ENCODE results near the gene PROZ. TPM values are rescaled to one million over a fixed set of nuclear protein-coding genes. Genes with fewer than 3 reads are reported as not detected.

Gene PROZ
- total and polyA plus RNA-seq, 12 donors = 0.17 TPM; not detected in 11

GRCh38 chr13:113178070-113178895, 19.8 kb downstream of the PROZ start:
- Histone ChIP-seq H3K36me3 (replicated peaks in 1 of 2) (peaks cover 0 to 72% of the 10 kb centered on the region in 2 donors), H3K9me3 (replicated peaks in 1 of 3) (no peaks in the 10 kb centered on the region), H3K27me3 (no peaks in the 10 kb centered on the region), H3K27ac (no peak overlapping the region), H3K4me1 (replicated peaks in 1 of 2) (no peaks in the 10 kb centered on the region), H3K4me3 (no peak overlapping the region)
- no peak for DNase-seq
- 80 to 91% (median 89%) methylated on average over 21 to 25 of the region's 25 CpGs for whole genome bisulfite sequencing, 4 donors
- intact Hi-C loops (cut with DNase I) = no loop called here
- TF ChIP-seq, protein P1, sequence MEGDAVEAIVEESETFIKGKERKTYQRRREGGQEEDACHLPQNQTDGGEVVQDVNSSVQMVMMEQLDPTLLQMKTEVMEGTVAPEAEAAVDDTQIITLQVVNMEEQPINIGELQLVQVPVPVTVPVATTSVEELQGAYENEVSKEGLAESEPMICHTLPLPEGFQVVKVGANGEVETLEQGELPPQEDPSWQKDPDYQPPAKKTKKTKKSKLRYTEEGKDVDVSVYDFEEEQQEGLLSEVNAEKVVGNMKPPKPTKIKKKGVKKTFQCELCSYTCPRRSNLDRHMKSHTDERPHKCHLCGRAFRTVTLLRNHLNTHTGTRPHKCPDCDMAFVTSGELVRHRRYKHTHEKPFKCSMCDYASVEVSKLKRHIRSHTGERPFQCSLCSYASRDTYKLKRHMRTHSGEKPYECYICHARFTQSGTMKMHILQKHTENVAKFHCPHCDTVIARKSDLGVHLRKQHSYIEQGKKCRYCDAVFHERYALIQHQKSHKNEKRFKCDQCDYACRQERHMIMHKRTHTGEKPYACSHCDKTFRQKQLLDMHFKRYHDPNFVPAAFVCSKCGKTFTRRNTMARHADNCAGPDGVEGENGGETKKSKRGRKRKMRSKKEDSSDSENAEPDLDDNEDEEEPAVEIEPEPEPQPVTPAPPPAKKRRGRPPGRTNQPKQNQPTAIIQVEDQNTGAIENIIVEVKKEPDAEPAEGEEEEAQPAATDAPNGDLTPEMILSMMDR (IDR thresholded peaks at IDR 0.05) = no peak
- no peak for TF ChIP-seq POLR2A (IDR thresholded peaks at IDR 0.05)

GRCh38 chr13:113178896-113179167, 20.4 kb downstream of the PROZ start:
- Histone ChIP-seq H3K9me3 (replicated peaks in 1 of 3) (no peaks in the 10 kb centered on the region), H3K4me3 (no peak overlapping the region), H3K27ac (no peak overlapping the region), H3K36me3 (replicated peaks in 1 of 2) (peaks cover 0 to 77% of the 10 kb centered on the region in 2 donors), H3K27me3 (no peaks in the 10 kb centered on the region), H3K4me1 (replicated peaks in 1 of 2) (no peaks in the 10 kb centered on the region)
- TF ChIP-seq, protein P1 (IDR thresholded peaks at IDR 0.05) = no peak
- no peak for TF ChIP-seq POLR2A (IDR thresholded peaks at IDR 0.05)
- WGBS, 4 donors = 90 to 100% (median 92%) methylated on average over 3 of the region's 3 CpGs
- intact Hi-C loops (cut with DNase I) = no loop called here
- DNase-seq = no peak

GRCh38 chr13:113179374-113180230, 21.2 kb downstream of the PROZ start:
- H3K4me3 ChIP-seq = no peak overlapping the region
- no peak for DNase-seq
- peaks cover 0 to 79% of the 10 kb centered on the region in 2 donors for H3K36me3 ChIP-seq (replicated peaks in 1 of 2)
- intact Hi-C loops (cut with DNase I) = no loop called here
- TF ChIP-seq POLR2A (IDR thresholded peaks at IDR 0.05) = no peak
- TF ChIP-seq, protein P1 (IDR thresholded peaks at IDR 0.05) = no peak
- 90 to 94% (median 92%) methylated on average over 25 to 28 of the region's 28 CpGs for WGBS, 4 donors
- no peaks in the 10 kb centered on the region for H3K4me1 ChIP-seq (replicated peaks in 1 of 2)
- H3K27ac ChIP-seq = no peak overlapping the region
- H3K9me3 ChIP-seq (replicated peaks in 1 of 3) = no peaks in the 10 kb centered on the region
- H3K27me3 ChIP-seq = no peaks in the 10 kb centered on the region

DNA sequence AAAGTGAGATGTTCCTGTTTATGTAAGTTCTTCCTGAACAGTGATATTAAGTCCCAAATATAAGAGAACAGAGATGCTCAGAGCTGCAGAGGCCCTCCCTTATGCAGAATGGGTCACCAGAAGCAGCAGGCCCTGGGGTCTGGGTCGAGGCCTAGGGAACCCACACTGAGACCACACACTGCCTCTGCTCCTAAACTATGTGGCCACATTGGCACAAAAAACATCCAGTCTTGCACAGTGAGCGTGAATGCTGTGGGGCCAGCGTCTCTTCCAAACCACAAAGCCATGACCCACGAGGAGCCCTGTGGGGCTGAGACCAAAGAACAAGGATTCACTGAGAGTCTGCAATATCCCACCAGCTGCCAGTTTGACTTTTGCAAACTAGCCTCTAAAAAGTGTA, 23.6 kb downstream of the PROZ start:
- Histone ChIP-seq H3K27me3 (no peaks in the 10 kb centered on the region), H3K36me3 (replicated peaks in 1 of 2) (peaks cover 0 to 61% of the 10 kb centered on the region in 2 donors), H3K4me3 (no peak overlapping the region), H3K27ac (no peak overlapping the region), H3K4me1 (replicated peaks in 1 of 2) (peaks cover 5 to 6% of the 10 kb centered on the region in 2 donors), H3K9me3 (replicated peaks in 1 of 3) (no peaks in the 10 kb centered on the region)
- no peak for DNase-seq
- WGBS, 4 donors = 91 to 97% (median 96%) methylated on average over 4 of the region's 4 CpGs
- intact Hi-C loops (cut with DNase I) = no loop called here
- TF ChIP-seq POLR2A (IDR thresholded peaks at IDR 0.05) = no peak
- TF ChIP-seq, protein P1 (IDR thresholded peaks at IDR 0.05) = no peak
